GM13976 (cell line): ENCODE measurements around the gene SLC45A2.
"Not testable (repeated sequence)": the region's sequence is repeated elsewhere in the genome, so short reads cannot be mapped to it uniquely, and the experiment has no call there.

Experiments used
- DNase-seq: peaks from one replicate; pipeline ENCODE4 v3.0.0; 2012; ENCODE audit warnings: low spot score
- in situ Hi-C: fragments of 300-500 bp; cut with MboI; formaldehyde crosslinking; loops from one replicate; pipeline ENCODE4 v1.12.0; 2022; ENCODE audit warnings: low sequenced_read_pairs, mixed read lengths, inconsistent platforms; ENCODE audit not compliant: unreplicated experiment
- TF ChIP-seq, protein P1 (sequence below): IDR thresholded peaks from 2 replicates; pipeline ENCODE4 v1.5.1; 2012; ENCODE audit warnings: borderline replicate concordance, mild to moderate bottlenecking; ENCODE audit not compliant: insufficient read depth; ENCODE audit errors: extremely low read depth, missing control alignments, control extremely low read depth

The SLC45A2 gene

DNA sequence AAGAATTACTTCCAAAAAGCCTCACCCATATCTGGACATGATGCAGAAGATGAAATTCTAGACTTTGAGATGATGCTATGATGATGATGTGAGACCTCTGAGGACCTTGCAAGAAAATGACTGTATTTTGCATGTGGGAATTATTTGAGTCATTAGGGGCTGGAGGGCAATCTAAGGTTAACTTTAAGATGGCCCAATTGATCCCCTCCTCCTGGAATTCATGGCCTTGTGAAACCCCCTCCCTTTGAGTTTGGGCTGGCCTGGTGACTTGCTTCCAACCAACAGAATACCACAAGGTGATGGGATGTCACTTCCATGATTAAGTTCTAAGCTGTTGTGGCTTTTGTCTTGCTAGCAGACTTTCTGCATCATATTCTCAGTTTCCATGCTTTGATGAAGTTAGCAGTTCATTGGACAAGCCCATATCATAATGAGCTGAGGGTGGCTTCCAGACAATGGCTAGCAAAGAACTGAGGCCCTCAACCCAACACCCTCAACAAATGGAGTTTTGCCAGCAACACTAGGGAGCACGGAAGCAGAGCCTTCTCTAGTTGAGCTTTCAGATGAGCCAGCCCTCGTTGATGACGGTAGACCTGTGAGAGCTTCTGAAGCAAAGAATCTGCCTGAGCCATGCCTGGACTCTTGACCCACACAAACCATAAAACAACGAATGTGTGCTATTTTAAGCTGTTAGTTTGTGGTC is 30.8 kb upstream of the SLC45A2 start:
- in situ Hi-C loops: loop anchor here (25.0 kb wide), 1 partner anchor 172 kb away; no protein-coding TSS in a partner anchor

DNA sequence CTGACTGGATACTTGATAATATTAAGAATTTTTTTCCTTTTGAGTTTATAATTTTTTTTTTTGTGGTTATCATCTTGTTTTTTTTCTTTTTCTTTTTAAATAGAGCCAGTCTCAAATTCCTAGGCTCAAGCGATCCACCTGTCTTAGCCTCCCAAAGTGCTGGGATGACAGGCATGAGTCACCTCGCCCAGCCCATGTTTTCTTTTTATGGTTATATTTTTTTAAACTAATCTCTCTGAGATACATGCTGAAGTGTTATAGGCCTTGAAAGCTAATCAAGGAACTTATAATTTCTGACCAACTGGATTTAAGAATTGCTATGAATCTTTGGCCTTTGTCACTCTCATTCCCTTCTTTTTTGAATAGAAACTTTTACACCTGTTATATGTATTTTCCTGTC is 30.1 kb upstream of the SLC45A2 start:
- DNase-seq: no peak
- in situ Hi-C loops: loop anchor here (25.0 kb wide), 1 partner anchor 173 kb away; no protein-coding TSS in a partner anchor
- TF ChIP-seq, protein P1, sequence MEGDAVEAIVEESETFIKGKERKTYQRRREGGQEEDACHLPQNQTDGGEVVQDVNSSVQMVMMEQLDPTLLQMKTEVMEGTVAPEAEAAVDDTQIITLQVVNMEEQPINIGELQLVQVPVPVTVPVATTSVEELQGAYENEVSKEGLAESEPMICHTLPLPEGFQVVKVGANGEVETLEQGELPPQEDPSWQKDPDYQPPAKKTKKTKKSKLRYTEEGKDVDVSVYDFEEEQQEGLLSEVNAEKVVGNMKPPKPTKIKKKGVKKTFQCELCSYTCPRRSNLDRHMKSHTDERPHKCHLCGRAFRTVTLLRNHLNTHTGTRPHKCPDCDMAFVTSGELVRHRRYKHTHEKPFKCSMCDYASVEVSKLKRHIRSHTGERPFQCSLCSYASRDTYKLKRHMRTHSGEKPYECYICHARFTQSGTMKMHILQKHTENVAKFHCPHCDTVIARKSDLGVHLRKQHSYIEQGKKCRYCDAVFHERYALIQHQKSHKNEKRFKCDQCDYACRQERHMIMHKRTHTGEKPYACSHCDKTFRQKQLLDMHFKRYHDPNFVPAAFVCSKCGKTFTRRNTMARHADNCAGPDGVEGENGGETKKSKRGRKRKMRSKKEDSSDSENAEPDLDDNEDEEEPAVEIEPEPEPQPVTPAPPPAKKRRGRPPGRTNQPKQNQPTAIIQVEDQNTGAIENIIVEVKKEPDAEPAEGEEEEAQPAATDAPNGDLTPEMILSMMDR: no peak

More for the DNA sequence above, 30.8 kb upstream of the SLC45A2 start:
- TF ChIP-seq, protein P1: no peak
- DNase-seq: no peak

DNA sequence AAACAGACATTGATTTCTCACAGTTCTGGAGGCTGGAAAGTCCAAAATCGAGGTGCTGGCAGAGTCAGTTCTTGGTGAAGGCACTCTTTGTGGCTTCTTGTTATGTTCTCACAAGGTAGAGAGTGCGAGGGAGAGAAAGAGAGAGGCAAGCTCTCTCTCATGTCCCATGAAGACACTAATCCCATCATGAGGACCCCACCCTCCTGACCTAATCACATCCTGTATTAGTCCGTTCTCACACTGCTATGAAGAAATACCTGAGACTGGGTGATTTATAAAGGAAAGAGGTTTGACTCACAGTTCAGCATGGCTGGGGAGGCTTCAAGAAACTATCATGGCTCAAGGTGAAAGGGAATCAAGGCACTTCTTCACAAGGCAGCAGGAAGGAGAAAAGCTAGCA is 29.1 kb upstream of the SLC45A2 start:
- DNase-seq: no peak
- TF ChIP-seq, protein P1: no peak
- in situ Hi-C loops: loop anchor here (25.0 kb wide), 1 partner anchor 174 kb away; no protein-coding TSS in a partner anchor

DNA sequence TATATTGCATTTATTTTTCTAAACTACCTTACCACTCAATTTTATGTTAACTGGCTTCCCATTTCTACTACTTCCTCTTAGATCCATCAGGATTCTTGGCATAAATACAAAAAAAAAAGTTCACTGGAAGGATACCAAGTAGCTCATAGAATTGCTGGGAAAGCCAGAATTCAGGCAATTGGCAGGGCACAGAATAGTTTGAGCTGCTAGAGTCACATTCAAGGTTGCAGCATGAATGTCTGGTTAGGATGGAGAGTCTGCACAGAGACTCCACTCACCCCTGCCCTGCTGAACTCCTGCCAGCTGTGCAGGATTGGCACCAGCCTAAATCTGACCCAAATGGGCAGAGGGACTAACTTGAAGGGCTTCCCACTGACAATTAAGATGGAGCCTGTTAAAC is 28.3 kb upstream of the SLC45A2 start:
- TF ChIP-seq, protein P1: no peak
- DNase-seq: no peak
- in situ Hi-C loops: loop anchor here (25.0 kb wide), 1 partner anchor 175 kb away; no protein-coding TSS in a partner anchor

DNA sequence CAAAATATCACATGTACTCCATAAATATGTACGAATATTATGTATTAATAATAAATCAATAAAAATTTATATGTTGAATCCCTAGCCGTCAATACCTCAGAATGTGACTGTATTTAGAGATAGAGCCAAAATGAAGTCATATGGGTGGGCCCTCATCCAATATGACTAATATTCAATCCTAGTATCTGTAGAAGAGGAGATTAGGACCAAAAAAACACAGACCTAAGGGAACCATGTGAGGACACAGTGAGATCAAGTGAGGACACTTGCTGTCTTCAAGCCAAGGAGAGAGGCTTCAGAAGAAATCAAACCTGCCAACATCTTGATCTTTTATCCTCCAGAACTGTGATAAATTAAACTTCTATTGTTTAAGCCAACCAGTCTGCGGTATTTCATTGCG is 27.0 kb upstream of the SLC45A2 start:
- TF ChIP-seq, protein P1: no peak
- no peak for DNase-seq
- in situ Hi-C loops: loop anchor here (25.0 kb wide), 1 partner anchor 176 kb away; no protein-coding TSS in a partner anchor

DNA sequence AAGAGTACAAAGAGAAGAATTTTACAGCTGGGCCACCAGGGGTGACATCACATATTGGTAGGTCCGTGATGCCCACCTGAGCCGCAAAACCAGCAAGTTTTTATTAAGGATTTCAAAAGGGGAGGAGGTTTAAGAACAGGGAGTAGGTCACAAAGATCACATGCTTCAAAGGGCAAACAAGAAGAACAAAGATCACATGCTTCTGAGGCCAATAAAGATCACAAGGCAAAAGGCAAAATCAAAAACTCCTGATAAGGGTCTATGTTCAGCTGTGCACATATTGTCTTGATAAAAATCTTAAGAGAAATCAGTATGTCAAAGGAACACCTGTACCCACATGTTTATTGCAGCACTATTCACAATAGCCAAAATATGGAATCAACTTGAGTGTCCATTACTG is 25.7 kb upstream of the SLC45A2 start:
- in situ Hi-C loops: loop anchor here (25.0 kb wide), 1 partner anchor 177 kb away; no protein-coding TSS in a partner anchor

DNA sequence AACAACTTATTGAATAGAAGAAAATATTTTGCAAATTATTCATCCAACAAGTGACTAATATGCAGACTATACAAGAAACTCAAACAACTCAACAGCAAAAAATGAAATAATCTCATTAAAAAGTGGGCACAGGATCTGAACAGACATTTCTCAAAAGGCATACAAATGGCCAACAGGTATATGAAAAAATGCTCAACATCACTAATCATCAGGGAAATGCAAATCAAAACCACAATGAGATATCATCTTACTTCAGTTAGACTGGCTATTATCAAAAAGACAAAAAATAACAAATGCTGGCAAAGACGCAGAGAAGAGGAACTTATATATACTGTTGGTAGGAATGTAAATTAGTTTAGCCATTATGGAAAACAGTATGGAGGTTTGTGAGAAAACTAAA is 25.1 kb upstream of the SLC45A2 start:
- DNase-seq: no peak
- TF ChIP-seq, protein P1: no peak
- in situ Hi-C loops: loop anchor here (10.0 to 25.0 kb wide), 2 partner anchors 178 to 455 kb away; no protein-coding TSS in a partner anchor

More for the DNA sequence above, 25.7 kb upstream of the SLC45A2 start:
- not testable (repeated sequence) for DNase-seq
